HG03060 (cell line): ENCODE results near the gene UNC80.

Experiments
- ATAC-seq: cut with Tn5 transposase; IDR thresholded peaks from one replicate; pipeline ENCODE4 v1.9.1; 2021; ENCODE audit warnings: low read depth, moderate number of reproducible peaks; ENCODE audit not compliant: unreplicated experiment

The UNC80 gene

DNA sequence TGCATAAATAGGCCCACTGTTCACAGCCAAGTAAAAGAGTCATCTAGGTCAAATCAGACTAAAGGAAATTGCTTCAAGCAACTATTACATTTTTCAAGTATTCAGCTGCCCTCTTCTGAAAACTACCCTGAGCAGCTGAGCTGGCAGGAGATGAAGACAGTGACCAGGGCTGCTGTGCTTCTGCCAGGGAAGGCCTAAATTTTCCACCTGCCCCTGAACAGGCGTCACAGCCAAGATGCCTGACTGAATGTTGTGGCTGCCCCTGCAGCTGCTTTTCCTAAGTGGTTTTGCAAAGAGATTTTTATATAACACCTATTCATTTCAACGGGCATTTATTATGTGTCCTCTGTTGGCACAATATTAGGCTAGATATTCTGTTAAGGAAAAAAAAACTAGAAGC lies 134.1 kb downstream of the UNC80 start:
- ATAC-seq, result no peak

DNA sequence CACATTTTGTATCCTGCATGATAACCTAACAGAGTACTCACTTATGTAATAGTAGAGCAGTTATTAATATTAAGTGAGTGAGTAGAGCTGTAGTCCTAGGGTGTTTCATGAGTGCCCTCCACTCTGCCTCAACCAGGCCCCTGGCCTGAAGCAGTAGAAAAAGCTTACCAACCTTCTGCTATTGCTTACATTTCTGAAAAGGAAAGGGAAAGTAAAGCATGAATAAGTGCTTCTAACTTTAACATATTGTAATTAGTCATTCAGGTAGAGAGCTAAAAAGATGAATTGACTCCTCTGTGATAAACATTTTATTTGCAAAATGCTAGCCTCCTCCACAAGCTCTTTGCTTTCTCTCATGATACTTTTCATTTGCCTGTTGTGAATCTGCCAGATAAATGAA lies 136.1 kb downstream of the UNC80 start:
- ATAC-seq, result no peak

DNA sequence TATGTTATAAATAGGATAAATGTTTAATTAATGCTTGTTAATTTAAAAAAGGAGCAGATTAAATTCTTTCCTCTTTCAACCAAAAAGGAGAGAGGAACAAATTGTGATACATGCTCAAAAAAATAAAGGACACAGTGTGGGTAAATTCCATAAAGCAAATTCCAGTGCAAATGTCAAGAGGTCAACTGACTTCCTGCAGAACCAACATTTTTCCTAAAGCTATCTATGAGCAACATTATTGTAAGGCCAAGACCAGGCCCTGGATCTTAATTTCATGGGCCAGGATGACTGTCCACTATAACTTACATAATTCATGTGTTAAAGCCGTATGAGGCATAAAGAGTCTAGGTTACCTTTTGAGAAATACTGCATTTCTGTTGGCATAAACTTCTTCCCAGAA lies 136.9 kb downstream of the UNC80 start:
- no peak for ATAC-seq

DNA sequence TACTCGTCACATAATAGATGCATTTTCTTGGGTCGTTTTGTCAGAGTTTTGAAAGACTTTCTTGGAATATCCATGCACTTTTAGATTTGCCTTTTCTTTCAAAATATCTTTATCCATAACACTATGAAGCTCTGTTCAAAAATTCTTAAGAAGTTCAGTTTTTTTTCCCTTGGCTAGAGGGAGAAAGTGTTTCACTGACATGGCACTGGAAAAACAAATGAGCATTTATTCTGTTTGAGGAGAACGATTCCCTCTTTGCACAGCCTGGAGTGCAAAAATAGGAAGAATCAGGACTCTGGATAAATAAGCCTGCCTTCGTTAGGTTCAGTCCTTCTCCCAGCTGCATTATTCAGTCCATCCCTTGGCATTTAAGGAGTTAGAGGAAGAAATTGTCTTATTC lies 139.9 kb downstream of the UNC80 start:
- no peak for ATAC-seq

DNA sequence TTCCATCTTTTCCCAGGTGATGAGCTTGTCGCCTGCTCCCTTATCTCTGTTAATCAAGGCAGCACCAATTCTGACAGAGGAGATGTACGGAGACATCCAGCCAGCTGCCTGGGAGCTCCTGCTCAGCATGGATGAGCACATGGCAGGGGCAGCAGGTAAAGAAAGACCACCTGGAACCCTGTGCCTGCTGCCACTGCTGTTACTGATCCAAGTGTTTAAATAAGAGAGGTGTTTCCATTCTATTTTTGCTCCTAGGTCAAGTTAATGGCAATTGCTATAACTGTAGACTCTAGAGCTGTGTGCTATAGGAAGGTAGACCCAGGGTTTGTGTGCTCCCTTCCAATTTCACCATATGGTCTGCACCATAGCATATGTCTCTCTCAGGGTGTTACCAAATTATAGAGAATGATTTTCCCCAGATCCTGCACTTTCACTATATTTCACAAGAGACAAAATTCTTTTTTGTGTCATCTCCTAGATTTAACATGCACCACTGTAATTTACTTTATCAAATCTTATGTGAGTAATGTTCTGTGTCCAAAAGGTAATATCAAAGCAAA lies 142.2 kb downstream of the UNC80 start:
- no peak for ATAC-seq

DNA sequence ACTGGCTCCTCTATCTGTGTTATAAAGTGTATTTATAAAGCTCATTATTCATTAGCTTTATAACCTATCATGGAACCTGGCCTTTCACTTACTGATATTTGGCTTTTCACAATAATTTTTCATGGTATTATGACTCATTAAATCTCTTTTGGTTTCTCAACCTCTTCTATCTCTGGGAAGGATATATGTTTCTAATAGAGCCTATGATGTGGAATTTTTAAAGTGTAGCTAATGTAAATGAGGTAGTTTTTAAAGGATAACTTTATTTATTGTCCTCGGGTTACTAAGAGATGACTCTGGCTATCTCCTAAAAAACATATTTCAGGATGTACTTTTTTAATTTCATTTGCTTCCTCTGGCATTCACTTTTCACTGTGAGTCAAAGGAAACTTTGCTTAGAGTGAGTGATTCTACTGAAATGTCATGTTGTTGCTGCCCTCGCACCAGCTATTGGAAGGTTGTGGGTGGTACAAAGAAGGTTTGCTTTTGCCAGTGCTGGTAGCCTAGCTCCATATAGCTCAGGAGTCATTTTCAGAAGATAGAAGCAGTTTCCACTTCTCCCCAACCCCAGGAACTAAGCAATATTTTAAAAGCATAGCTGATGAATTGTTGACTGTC lies 145.6 kb downstream of the UNC80 start:
- ATAC-seq, result no peak

DNA sequence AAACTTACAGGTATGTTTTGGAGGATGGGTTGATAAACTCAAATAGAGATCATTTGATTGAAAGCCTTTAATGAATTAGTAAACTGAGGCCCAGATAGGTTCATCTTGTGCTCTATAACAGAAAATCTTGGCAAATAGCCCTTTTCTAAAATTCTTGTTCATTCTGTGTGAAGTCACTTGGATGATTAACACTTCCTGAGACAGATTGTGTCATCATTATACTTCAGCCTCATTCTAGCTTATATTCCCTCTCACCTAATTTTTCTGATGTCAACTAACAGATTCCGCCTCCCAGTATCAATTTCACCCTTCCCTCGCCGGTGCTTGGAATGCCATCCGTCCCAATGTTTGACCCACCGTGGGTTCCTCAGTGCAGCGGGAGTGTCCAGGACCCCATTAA lies 146.6 kb downstream of the UNC80 start:
- ATAC-seq, result no peak

DNA sequence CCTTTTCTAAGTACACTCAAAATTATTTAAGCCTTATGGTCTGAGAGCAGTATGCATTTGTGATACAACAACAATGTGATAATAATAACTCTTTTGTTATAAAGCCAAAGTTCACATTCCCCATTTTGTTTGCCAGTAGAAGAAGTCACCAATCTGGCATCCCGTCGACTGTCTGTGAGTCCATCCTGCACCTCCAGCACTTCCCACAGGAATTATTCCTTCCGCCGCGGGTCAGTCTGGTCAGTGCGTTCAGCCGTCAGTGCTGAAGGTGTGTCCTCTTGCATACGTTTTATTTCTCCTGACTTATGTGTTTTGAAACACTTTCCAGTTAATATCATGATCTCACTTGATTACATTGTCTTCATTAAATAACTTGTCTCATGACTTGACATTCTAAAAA lies 150.5 kb downstream of the UNC80 start:
- no peak for ATAC-seq

DNA sequence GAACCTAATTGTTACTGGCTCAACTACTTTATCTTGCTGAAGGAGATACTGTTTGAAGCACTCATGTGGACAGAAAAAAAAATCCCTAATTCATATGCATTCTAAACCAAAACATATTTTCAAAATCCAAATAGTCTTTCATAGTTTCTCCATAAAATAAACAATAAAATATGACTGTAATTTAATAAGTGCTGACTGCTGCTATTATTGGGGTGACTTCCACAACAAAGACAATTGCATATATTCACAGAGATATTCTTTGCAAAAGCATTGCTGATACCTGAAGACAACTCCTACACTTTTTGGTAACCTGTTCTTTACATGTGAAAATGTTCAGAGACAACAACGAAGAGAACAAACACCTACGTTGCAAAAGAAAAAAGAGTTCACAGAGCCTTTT lies 157.7 kb downstream of the UNC80 start:
- no peak for ATAC-seq

DNA sequence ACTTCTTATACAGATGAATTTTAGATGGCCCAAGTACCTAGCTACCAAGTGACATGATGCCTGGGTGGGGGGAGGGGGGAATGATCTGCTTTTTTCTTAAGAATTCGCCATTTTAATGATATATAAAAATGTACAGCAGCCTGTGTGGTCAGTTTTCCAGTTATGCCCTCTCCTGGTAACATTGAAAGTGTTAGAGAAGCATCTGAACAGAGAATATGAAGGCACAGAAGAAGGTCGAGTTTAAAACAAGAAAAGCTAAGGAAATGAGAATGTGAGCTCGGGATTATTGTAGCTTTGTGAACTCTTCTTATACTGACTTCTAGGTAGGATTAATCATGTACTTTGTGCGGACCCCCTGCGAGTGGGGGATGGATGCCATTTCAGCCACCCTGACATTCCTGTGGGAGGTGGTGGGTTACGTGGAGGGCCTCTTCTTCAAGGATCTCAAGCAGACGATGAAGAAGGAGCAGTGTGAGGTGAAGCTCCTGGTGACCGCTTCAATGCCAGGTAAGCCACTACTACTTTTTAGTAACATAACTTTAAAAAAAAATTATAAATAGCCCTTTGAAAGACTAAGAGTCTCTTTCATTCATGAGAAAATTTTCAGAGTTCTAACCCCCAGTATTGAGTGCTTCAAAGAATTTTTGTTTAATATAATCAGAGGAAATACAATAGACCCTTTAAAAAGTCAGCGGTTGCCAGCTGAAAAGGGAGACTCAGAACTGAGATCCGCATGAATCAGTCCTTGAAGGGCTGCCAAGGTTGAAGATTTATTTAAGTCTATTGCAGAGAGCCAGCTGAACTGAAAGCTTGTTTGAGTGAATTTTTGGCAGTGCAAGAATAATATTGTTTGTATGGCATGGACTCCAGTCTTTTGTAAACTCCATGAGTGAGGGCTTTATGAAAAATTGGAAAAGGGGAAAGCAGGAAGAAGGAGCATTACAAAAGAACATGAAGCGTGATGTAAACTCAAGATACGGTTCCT lies 162.2 kb downstream of the UNC80 start:
- no peak for ATAC-seq

DNA sequence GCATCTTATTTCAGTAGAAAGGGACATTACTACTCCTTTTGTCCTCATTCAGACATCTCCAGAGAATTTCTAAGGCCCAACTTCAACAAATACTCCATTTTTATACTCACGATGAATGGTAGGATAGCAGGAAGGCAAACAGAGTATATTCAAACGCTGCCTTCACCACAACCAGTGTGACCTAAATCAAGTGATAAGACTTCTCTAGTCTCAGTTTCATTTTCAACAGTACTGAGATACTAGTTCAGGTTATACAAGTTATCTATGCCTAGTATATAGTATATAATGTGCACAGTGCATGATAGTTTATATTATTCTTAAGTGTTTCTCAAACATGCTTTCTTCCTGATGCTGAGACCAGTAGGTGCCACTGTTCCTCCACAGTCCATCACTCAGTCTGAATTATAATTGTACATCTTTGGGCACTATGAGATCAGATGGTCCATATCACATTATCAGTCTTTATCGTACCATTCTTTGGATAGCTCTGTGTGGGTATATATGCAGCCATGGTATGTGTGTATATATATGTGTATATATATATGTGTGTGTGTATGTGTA lies 164.6 kb downstream of the UNC80 start:
- ATAC-seq, result peak; percentile 40

DNA sequence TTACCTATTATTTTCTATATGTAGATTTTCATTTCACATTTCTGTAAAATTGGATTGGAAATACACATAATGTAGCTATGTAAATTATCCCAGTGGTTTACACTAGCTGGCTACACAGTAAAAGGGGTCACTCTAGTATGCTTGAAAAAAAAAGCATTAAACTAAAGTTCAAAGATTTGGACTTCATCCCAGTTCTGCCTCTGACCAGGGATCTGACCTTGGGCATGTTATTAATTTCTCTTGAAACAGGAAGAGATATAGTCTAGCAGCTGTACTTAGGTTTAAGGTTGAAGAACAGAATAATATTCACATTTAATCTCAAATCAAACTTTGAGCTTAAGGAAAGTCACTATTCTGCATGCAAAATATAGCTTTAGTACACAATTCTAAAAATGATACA lies 166.3 kb downstream of the UNC80 start:
- ATAC-seq, result no peak

DNA sequence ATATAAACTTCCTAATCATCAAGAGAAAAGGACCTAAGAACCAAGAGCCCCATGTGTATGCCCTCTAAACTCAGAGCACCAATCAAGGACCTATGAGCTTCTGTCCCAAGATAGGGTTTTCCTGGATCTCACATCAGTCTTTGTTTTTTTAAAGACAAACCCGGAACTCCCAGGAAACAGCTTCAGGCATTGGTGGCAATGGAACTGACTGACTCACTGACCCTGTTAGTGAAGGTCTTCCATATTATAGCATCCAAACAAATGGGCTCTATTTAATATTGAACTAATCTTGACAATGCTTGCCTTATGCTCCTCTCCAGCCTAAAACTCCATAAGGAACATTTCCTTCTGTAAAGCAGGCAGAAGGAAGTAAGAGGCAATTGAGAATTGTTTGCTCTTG lies 167.3 kb downstream of the UNC80 start:
- no peak for ATAC-seq

DNA sequence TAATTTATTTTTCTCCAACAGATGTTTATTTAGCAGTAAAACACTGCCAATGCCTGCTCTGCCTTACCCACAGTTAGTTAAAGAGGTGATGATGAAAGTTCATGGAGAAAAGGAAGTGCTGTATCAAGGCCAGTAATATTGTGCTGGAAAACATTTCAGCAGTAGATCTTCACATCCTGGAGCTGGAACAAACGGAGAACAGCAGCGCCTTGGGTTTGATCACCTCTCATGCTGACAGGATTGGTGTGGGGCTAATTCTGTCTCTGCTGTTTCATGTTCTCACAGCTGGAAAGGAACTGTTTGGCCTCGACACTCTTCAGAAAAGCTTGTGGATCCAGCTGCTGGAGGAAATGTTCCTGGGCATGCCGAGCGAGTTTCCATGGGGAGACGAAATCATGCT lies 169.3 kb downstream of the UNC80 start:
- no peak for ATAC-seq

DNA sequence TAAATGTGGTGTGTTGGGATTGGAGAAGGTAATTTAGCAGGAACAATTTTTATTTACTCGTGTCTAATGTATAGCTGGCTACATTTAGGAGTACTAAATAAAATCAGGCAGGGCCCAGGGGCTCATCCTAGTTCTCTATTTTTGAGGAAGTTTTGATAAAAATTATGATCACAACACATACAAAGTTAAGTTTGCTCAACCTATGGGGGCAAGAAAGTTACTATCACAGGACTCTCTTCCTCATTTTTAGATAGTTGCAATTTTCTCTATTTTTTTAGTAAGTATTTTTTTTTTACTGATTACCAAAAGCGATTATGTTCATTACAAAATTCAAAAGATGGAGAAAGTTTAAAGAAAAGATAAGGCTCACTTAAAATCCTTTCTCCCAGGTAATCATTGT lies 170.8 kb downstream of the UNC80 start:
- no peak for ATAC-seq

DNA sequence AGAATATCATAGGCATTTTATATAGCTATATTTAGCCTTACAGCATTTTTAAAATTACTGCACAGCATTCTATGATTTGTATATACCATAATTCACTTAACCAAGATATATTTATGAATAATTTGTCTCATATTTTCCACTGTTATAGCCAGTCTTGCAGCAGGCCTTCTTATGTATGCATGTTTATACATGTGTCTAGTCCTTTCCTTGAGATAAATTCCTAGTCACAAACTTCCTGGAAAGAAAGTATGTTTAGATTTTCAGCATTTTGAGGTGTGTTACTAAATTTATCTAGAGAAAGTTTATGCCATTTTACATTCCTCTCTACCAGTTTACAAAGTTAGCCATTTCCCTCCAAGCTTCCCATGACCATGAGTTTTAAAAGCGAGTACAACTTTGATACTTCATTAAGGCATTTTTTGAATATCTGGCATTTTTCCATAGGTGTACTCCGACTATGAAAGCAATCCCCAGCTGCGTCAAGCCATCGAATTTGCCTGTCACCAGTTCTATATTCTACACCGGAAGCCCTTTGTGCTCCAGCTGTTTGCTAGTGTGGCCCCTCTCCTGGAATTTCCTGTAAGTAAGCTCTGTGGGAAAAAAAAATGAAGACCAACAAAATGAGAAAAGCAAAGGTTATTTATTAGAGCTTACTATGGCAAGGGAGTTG lies 171.4 kb downstream of the UNC80 start:
- ATAC-seq, result no peak

DNA sequence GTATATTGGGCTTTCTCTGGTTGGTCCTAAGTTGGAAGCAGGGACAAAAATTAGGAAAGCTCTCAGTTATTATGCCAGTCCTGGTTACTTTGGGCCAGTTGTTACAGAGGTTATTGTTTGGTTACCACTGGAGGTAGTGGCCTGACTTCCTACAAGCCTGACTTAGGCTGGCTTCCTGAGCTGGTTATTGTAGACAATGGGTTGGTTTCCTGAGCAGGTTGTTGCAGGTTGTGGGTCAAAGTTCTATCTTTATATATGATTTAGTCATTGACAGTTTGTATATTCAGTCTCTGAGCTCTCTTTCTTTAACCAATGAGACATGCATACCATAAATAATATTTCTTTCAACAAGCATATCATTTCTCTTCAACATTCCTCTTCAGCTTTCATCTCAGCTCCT lies 172.1 kb downstream of the UNC80 start:
- ATAC-seq, result no peak

DNA sequence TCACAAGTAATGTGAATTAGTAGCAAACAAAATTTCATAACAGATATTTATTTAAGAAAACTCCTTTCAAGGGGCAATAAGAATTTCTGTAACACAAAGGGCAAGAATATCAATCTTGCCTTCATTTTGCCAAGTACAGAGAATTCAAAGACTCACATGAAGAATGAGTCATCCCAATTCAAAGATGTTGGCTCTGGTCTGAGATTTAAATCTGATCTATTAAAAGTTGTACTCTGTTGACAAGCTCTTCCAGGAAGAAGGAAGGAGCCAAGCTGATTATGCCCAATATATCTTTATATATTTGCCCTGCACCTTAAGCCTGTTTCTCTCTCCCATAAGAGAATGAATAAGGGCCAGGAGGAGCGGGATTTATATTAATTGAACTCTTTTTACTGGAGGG lies 174.9 kb downstream of the UNC80 start:
- ATAC-seq, result no peak

DNA sequence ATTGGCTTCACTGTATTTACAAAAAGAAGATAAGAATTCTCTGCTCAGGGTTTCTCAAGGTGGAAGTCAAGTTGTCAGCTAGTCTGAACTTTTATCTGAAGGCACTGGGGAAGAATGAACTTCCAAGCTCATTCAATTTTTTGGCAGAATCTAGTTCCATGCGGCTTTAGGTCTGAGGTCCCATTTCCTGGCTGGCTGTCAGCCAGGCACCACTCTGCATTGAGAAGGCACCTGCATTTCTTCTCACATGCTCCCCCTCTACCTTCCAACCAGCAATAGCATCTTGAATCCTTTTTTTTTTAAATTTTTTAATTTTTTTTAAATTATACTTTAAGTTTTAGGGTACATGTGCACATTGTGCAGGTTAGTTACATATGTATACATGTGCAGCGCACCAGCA lies 184.6 kb downstream of the UNC80 start:
- no peak for ATAC-seq

DNA sequence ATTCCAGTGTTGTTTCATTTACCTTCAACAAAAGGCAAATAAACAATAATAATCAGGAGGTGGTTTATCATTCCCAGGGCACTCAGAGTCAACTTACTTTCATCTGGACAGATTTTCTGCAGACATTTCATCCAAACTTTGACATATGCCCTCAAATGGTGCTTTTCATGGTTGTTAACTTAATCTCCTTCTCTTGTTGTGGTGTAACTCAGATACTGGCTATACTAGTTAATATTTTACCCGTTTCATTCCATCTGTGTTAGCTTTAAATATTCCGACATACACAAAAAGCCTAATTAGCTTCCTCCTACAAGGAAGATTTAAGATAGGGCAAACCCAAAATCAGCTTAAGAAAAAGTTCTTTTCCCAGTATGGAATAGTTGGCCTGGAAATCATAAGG lies 186.4 kb downstream of the UNC80 start:
- ATAC-seq, result no peak

DNA sequence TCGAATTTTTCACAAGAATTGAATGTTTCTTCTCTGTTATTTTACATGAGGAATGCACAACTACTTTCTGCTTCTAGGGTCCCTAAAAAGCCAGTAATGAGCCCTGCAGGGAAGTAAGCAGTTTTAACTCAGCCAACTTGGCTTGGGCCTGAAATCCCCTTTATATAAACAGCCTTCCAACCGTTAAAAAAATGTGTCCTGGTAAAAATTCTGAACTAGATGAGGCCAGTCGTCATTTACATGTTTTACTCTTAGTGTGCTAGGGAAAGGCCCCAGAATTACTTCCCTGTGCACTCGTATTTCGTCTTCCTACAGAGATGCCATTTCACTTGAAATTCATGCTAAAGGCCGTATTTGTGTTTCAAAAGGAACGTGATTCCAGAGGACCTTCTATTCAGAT lies 188.4 kb downstream of the UNC80 start:
- ATAC-seq, result no peak
